Stimulated activated CD4-positive, alpha-beta T cell treated with anti-CD3 and anti-CD28 coated beads, Interleukin-12 subunit alpha, Interleukin-12 subunit beta, amount 100 ng/mL, for 4 hours (primary cell): ENCODE results near the gene USP32.
"Not testable (repeated sequence)": the region's sequence is repeated elsewhere in the genome, so short reads cannot be mapped to it uniquely, and the experiment has no call there.

Experiments used
- DNase-seq: peaks from one replicate; pipeline ENCODE4 v3.0.0-alpha.2; 2020

The USP32 gene

GRCh38 chr17:60392042-60392844, at the start of gene USP32:
USP32 (minus strand) TSS chr17:60392133; CDS start chr17:60391939, 194 bp downstream.
- DNase-seq: peak; percentile 99

GRCh38 chr17:60439501-60439900, 47.6 kb upstream of the USP32 start:
- DNase-seq: no peak

GRCh38 chr17:60436676-60437075, 44.7 kb upstream of the USP32 start:
- DNase-seq: no peak

GRCh38 chr17:60435244-60436167, 43.6 kb upstream of the USP32 start:
- peak; percentile 37 for DNase-seq

- not testable (repeated sequence) for DNase-seq
Measured at GRCh38 chr17:60433021-60433997, 41.4 kb upstream of the USP32 start.

GRCh38 chr17:60430561-60430960, 38.6 kb upstream of the USP32 start:
- not testable (repeated sequence) for DNase-seq

- DNase-seq: not testable (repeated sequence)
Measured at GRCh38 chr17:60428491-60428890, 36.6 kb upstream of the USP32 start.

GRCh38 chr17:60426596-60426995, 34.7 kb upstream of the USP32 start:
- no peak for DNase-seq

- DNase-seq: no peak
Measured at GRCh38 chr17:60425626-60426025, 33.7 kb upstream of the USP32 start.

GRCh38 chr17:60423865-60424264, 31.9 kb upstream of the USP32 start:
- no peak for DNase-seq

- no peak for DNase-seq
Measured at GRCh38 chr17:60422162-60422665, 30.3 kb upstream of the USP32 start, which contains the start of gene CHCT1. CHCT1 (plus strand) TSS chr17:60422489; CDS start chr17:60422593, 104 bp downstream.

GRCh38 chr17:60421273-60422161, 29.6 kb upstream of the USP32 start:
- DNase-seq: peak; percentile 71

- not testable (repeated sequence) for DNase-seq
Measured at GRCh38 chr17:60419875-60420274, 27.9 kb upstream of the USP32 start.

- DNase-seq: not testable (repeated sequence)
Measured at GRCh38 chr17:60419003-60419402, 27.1 kb upstream of the USP32 start.

- DNase-seq: no peak
Measured at GRCh38 chr17:60416368-60416925, 24.5 kb upstream of the USP32 start.

- no peak for DNase-seq
Measured at GRCh38 chr17:60415146-60415545, 23.2 kb upstream of the USP32 start.

GRCh38 chr17:60412701-60413100, 20.8 kb upstream of the USP32 start:
- DNase-seq: no peak

GRCh38 chr17:60410001-60410400, 18.1 kb upstream of the USP32 start:
- DNase-seq: no peak

GRCh38 chr17:60406887-60407286, 15.0 kb upstream of the USP32 start:
- DNase-seq: no peak

- no peak for DNase-seq
Measured at GRCh38 chr17:60403962-60404361, 12.0 kb upstream of the USP32 start.

GRCh38 chr17:60403523-60403810, 11.5 kb upstream of the USP32 start:
- DNase-seq: no peak
